ENCODE data around the gene JADE2.
A peak's percentile ranks its signal among the peaks of the same experiment; 100 is the strongest.
"Not testable (repeated sequence)": the region's sequence is repeated elsewhere in the genome, so short reads cannot be mapped to it uniquely, and the experiment has no call there.

The JADE2 gene

GRCh38 chr5:134553821-134554267, 28.4 kb downstream of the JADE2 start:
- no peak for DNase-seq

- DNase-seq, result no peak
Measured at GRCh38 chr5:134554319-134555222, 29.1 kb downstream of the JADE2 start.

- DNase-seq, result no peak
Measured at GRCh38 chr5:134555223-134555889, 29.9 kb downstream of the JADE2 start.

GRCh38 chr5:134555890-134556311, 30.4 kb downstream of the JADE2 start:
- DNase-seq, result peak; percentile 50

GRCh38 chr5:134556588-134556987, 31.1 kb downstream of the JADE2 start:
- DNase-seq, result not testable (repeated sequence)

GRCh38 chr5:134556994-134557393, 31.5 kb downstream of the JADE2 start:
- DNase-seq, result no peak

- no peak for DNase-seq
Measured at GRCh38 chr5:134559672-134560071, 34.2 kb downstream of the JADE2 start.

GRCh38 chr5:134560698-134561097, 35.2 kb downstream of the JADE2 start:
- no peak for DNase-seq

GRCh38 chr5:134561871-134562296, 36.4 kb downstream of the JADE2 start:
- DNase-seq, result no peak

- no peak for DNase-seq
Measured at GRCh38 chr5:134563221-134563620, 37.8 kb downstream of the JADE2 start.

- DNase-seq, result no peak
Measured at GRCh38 chr5:134563962-134564361, 38.5 kb downstream of the JADE2 start.

GRCh38 chr5:134564396-134564795, 38.9 kb downstream of the JADE2 start:
- DNase-seq, result no peak

GRCh38 chr5:134565791-134566740, 40.6 kb downstream of the JADE2 start:
- no peak for DNase-seq

- no peak for DNase-seq
Measured at GRCh38 chr5:134566741-134567221, 41.3 kb downstream of the JADE2 start.

GRCh38 chr5:134567641-134568336, 42.3 kb downstream of the JADE2 start:
- DNase-seq, result no peak

- no peak for DNase-seq
Measured at GRCh38 chr5:134568337-134568700, 42.8 kb downstream of the JADE2 start.

- DNase-seq, result no peak
Measured at GRCh38 chr5:134568761-134569695, 43.6 kb downstream of the JADE2 start.

- DNase-seq, result no peak
Measured at GRCh38 chr5:134569758-134570364, 44.4 kb downstream of the JADE2 start.

GRCh38 chr5:134570365-134570758, 44.9 kb downstream of the JADE2 start:
- DNase-seq, result no peak

GRCh38 chr5:134570886-134571285, 45.4 kb downstream of the JADE2 start:
- DNase-seq, result no peak
